Osteocyte (in vitro differentiated cells): Measurements from ENCODE around the gene NOB1. TPM values are rescaled to one million over a fixed set of nuclear protein-coding genes. Genes with fewer than 3 reads are reported as not detected.
A peak's percentile ranks its signal among the peaks of the same experiment; 100 is the strongest.

ENCODE experiments used
- DNase-seq: peaks from one replicate; pipeline ENCODE4 v3.0.0; 2021; ENCODE audit warnings: mixed read lengths; ENCODE audit not compliant: unreplicated experiment; ENCODE audit errors: extremely low spot score
- H3K27ac Mint-ChIP-seq: one replicate; pipeline ENCODE4 v1.8.0; 2021; ENCODE audit warnings: mild to moderate bottlenecking, mixed read lengths; ENCODE audit not compliant: unreplicated experiment
- H3K27me3 Mint-ChIP-seq: one replicate; pipeline ENCODE4 v1.8.0; 2021; ENCODE audit warnings: mixed read lengths; ENCODE audit not compliant: unreplicated experiment
- H3K36me3 Mint-ChIP-seq: one replicate; pipeline ENCODE4 v1.8.0; 2021; ENCODE audit warnings: mixed read lengths; ENCODE audit not compliant: unreplicated experiment
- H3K4me1 Mint-ChIP-seq: one replicate; pipeline ENCODE4 v1.8.0; 2021; ENCODE audit warnings: mixed read lengths; ENCODE audit not compliant: unreplicated experiment
- H3K4me3 Mint-ChIP-seq: one replicate; pipeline ENCODE4 v1.8.0; 2021; ENCODE audit warnings: mild to moderate bottlenecking, moderate library complexity, mixed read lengths; ENCODE audit not compliant: unreplicated experiment
- H3K9me3 Mint-ChIP-seq: one replicate; pipeline ENCODE4 v1.8.0; 2021; ENCODE audit warnings: mixed read lengths; ENCODE audit not compliant: unreplicated experiment
- CTCF ChIP-seq: fragments of 200-600 bp; sonication (generic); IDR thresholded peaks from 2 replicates; pipeline ENCODE4 v1.5.0; 2021; ENCODE audit warnings: antibody characterized with exemption, mild to moderate bottlenecking, moderate library complexity
- total RNA-seq: library from RNA; stranded (reverse); gene quantifications from 2 replicates; pipeline ENCODE4 v1.2.1, GENCODE V29; 2021

The NOB1 gene
- total RNA-seq, 1 donor from 2014 or later: 43.3 TPM

- Mint-ChIP-seq H3K9me3 (no peaks in the 10 kb centered on the region), H3K36me3 (peaks cover 9% of the 10 kb centered on the region), H3K27me3 (no peaks in the 10 kb centered on the region), H3K27ac (peak within 1 kb of the TSS; percentile 100), H3K4me3 (peak within 1 kb of the TSS; percentile 98), H3K4me1 (peaks cover 56% of the 10 kb centered on the region)
- peak; percentile 99 for DNase-seq
- no peak for TF ChIP-seq CTCF
These were observed 28.2 kb downstream of the NOB1 start, which contains the start of gene NQO1 for GRCh38 chr16:69726313-69727060. Gene NQO1, minus strand, starts transcription at chr16:69726560. Its CDS starts 121 bp downstream, at chr16:69726439.

GRCh38 chr16:69725480-69726312 is 29.0 kb downstream of the NOB1 start:
- Mint-ChIP-seq H3K4me3 (peak overlapping the region; percentile 98), H3K36me3 (peaks cover 11% of the 10 kb centered on the region), H3K27me3 (no peaks in the 10 kb centered on the region), H3K9me3 (no peaks in the 10 kb centered on the region), H3K4me1 (peaks cover 58% of the 10 kb centered on the region), H3K27ac (peak overlapping the region; percentile 100)
- DNase-seq: no peak
- no peak for TF ChIP-seq CTCF

- H3K27ac Mint-ChIP-seq: peak overlapping the region; percentile 100
- H3K36me3 Mint-ChIP-seq: peaks cover 11% of the 10 kb centered on the region
- DNase-seq: no peak
- TF ChIP-seq CTCF: no peak
- H3K4me1 Mint-ChIP-seq: peaks cover 61% of the 10 kb centered on the region
- no peaks in the 10 kb centered on the region for H3K9me3 Mint-ChIP-seq
- H3K27me3 Mint-ChIP-seq: no peaks in the 10 kb centered on the region
- peak overlapping the region; percentile 98 for H3K4me3 Mint-ChIP-seq
These were observed 29.7 kb downstream of the NOB1 start for GRCh38 chr16:69724981-69725479.

GRCh38 chr16:69724414-69724873 is 30.3 kb downstream of the NOB1 start:
- DNase-seq: no peak
- H3K9me3 Mint-ChIP-seq: no peaks in the 10 kb centered on the region
- peaks cover 61% of the 10 kb centered on the region for H3K4me1 Mint-ChIP-seq
- peaks cover 11% of the 10 kb centered on the region for H3K36me3 Mint-ChIP-seq
- peak overlapping the region; percentile 100 for H3K27ac Mint-ChIP-seq
- TF ChIP-seq CTCF: no peak
- peak overlapping the region; percentile 98 for H3K4me3 Mint-ChIP-seq
- H3K27me3 Mint-ChIP-seq: no peaks in the 10 kb centered on the region
